Measurements from ENCODE around the gene PALD1. TPM values are rescaled to one million over a fixed set of nuclear protein-coding genes. Genes with fewer than 3 reads are reported as not detected.

The PALD1 gene
- polyA plus RNA-seq, 3 donors = 0.04 to 0.11 TPM; not detected in 1

- 83% methylated on average over 3 of the region's 6 CpGs for WGBS (ENCODE audit: insufficient coverage)
- Mint-ChIP-seq H3K9me3 (peaks cover 0 to 2% (median 0%) of the 10 kb centered on the region in 7 donors), H3K27me3 (ENCODE audit: low read depth in 3 of 3) (peaks cover 0 to 2% (median 0%) of the 10 kb centered on the region in 3 donors), H3K4me1 (peaks cover 12% of the 10 kb centered on the region), H3K36me3 (peaks cover 40 to 52% of the 10 kb centered on the region in 2 donors), H3K4me3 (no peak overlapping the region), H3K27ac (no peak overlapping the region)
- Histone ChIP-seq H3K4me1 (ENCODE audit: control insufficient read depth in 1 of 2, insufficient read depth in 2 of 2, low read length in 2 of 2) (no peaks in the 10 kb centered on the region), H2AFZ (ENCODE audit: insufficient read depth, low read depth, low read length, poor library complexity, severe bottlenecking) (no peak overlapping the region), H3K9ac (ENCODE audit: insufficient read depth, low read length, poor library complexity, severe bottlenecking) (no peak overlapping the region), H3K4me2 (replicated peaks; ENCODE audit: extremely low read depth, low read length, poor library complexity, severe bottlenecking) (no peak overlapping the region), H3K79me2 (ENCODE audit: insufficient read depth, low read length) (no peaks in the 10 kb centered on the region), H3K9me3 (replicated peaks in 1 of 2; ENCODE audit: control insufficient read depth in 1 of 2, insufficient read depth in 1 of 2, low read length in 2 of 2) (no peaks in the 10 kb centered on the region), H3K36me3 (replicated peaks in 1 of 2; ENCODE audit: control insufficient read depth in 1 of 2, insufficient read depth in 2 of 2, low read length in 2 of 2) (peaks cover 36 to 60% of the 10 kb centered on the region in 2 donors), H3K4me3 (replicated peaks in 1 of 3; ENCODE audit: low read depth in 2 of 3, low read length in 3 of 3) (no peak overlapping the region), H3K27me3 (ENCODE audit: control insufficient read depth in 2 of 2, insufficient read depth in 2 of 2, low read length in 2 of 2) (no peaks in the 10 kb centered on the region), H3K27ac (ENCODE audit: low read depth in 1 of 2, low read length in 2 of 2) (no peak overlapping the region), H4K20me1 (ENCODE audit: insufficient read depth, low read length) (peaks cover 53% of the 10 kb centered on the region)
- TF ChIP-seq CTCF (IDR thresholded peaks at IDR 0.05) = no peak
- intact Hi-C loops (cut with micrococcal nuclease) = no loop called here
- DNase-seq = no peak
Measured at GRCh38 chr10:70430493-70431445, 47.8 kb upstream of the PALD1 start.

DNA sequence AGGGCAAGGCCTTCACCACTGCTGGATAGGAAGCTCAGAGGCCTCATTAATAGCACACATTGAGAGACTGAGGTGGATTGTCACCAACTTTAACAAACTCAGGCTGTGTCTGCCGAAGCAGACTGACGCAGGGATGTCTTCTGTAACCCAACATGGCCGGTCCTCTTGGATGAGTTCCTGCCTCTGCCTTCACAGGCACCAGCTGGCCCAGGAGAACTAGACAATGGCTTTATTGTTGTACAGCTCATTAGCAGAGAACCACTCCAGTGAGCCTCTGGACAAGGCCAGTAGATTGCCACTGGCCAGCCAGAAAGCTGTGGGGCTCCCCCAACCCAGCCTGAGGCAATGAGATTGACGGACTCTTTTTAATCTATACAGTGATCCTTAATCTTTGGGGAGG lies 46.5 kb upstream of the PALD1 start:
- Mint-ChIP-seq H3K4me3 (no peak overlapping the region), H3K27ac (peak overlapping the region in 1 of 7 donors; percentile 12), H3K27me3 (ENCODE audit: low read depth in 3 of 3) (peaks cover 0 to 6% (median 3%) of the 10 kb centered on the region in 3 donors), H3K9me3 (peaks cover 0 to 2% (median 0%) of the 10 kb centered on the region in 7 donors), H3K36me3 (peaks cover 30 to 40% of the 10 kb centered on the region in 2 donors), H3K4me1 (peaks cover 12% of the 10 kb centered on the region)
- H3K36me3 ChIP-seq (replicated peaks in 1 of 2; ENCODE audit: control insufficient read depth in 1 of 2, insufficient read depth in 2 of 2, low read length in 2 of 2) = peaks cover 27 to 47% of the 10 kb centered on the region in 2 donors
- no peaks in the 10 kb centered on the region for H3K4me1 ChIP-seq (ENCODE audit: control insufficient read depth in 1 of 2, insufficient read depth in 2 of 2, low read length in 2 of 2)
- DNase-seq = no peak
- H3K4me3 ChIP-seq (replicated peaks in 1 of 3; ENCODE audit: low read depth in 2 of 3, low read length in 3 of 3) = no peak overlapping the region
- H3K27ac ChIP-seq (ENCODE audit: low read depth in 1 of 2, low read length in 2 of 2) = no peak overlapping the region
- intact Hi-C loops (cut with micrococcal nuclease) = no loop called here
- no peaks in the 10 kb centered on the region for H3K9me3 ChIP-seq (replicated peaks in 1 of 2; ENCODE audit: control insufficient read depth in 1 of 2, insufficient read depth in 1 of 2, low read length in 2 of 2)
- H3K79me2 ChIP-seq (ENCODE audit: insufficient read depth, low read length) = no peaks in the 10 kb centered on the region
- no peak for TF ChIP-seq CTCF (IDR thresholded peaks at IDR 0.05)
- no peaks in the 10 kb centered on the region for H3K27me3 ChIP-seq (ENCODE audit: control insufficient read depth in 2 of 2, insufficient read depth in 2 of 2, low read length in 2 of 2)
- no peak overlapping the region for H2AFZ ChIP-seq (ENCODE audit: insufficient read depth, low read depth, low read length, poor library complexity, severe bottlenecking)
- H4K20me1 ChIP-seq (ENCODE audit: insufficient read depth, low read length) = peaks cover 41% of the 10 kb centered on the region
- WGBS (ENCODE audit: insufficient coverage) = 100% methylated on average over 3 of the region's 4 CpGs
- no peak overlapping the region for H3K9ac ChIP-seq (ENCODE audit: insufficient read depth, low read length, poor library complexity, severe bottlenecking)
- no peak overlapping the region for H3K4me2 ChIP-seq (replicated peaks; ENCODE audit: extremely low read depth, low read length, poor library complexity, severe bottlenecking)
